HG02642 (cell line): ENCODE measurements around the gene CCDC24.

Experiments used
- ATAC-seq: cut with Tn5 transposase; IDR thresholded peaks from one replicate; pipeline ENCODE4 v1.9.1; 2021; ENCODE audit warnings: mild to moderate bottlenecking; ENCODE audit not compliant: unreplicated experiment, poor library complexity

Gene CCDC24

DNA sequence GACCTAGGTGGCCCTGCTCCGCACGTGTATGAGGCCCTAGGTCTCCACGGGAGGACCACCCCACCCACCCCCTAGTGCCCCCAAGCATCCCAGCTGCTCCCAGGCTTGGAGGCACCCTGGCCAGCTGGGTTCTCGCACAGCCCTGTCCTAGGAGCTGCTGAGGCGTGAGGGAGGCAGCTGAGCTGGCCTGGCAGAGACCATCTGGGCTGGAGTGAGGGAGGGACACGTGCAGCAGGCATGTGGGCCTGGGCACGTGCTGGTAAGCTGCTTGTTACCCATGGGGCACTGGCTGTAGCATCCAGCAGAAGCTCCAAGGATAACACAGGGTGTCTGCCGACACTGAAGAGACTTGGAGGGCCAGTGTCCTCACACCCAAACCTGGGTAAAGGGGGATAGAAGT lies 29.8 kb downstream of the CCDC24 start:
- no peak for ATAC-seq

DNA sequence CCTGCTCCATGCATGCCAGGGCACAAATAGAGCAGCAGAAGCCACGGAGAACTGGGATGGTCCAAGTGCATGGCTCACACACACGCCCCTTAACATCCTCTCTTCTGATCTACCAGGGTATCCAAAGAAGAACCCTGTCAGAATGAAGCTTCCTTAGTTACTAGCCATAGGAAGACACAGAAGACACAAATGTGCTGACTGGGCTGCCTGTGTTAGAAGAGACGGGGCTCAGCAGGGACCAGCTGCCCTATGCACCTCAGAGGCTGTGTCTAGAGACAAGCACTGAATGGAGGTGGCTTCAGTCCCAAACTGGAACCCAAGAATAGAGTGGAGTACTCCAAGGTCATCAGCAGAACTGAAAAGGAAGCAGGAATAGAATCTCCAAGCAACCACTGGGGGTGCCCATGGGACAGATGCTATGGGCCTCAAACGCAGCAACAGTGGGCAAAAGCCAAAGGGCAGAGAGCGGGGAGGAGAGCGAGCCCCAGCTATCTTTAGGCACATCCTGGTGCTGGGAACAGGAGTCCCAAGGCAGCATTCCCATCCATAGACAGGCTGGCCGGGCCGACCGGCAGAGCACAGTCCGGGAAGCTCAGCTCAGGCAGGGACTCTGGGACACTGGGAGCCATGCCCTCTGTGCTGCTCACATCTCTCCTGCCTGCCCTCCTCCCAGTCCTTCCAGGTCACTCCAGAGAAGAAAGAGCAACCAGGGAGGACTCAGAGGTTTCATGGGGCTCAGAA lies 30.4 kb downstream of the CCDC24 start:
- ATAC-seq, result no peak

DNA sequence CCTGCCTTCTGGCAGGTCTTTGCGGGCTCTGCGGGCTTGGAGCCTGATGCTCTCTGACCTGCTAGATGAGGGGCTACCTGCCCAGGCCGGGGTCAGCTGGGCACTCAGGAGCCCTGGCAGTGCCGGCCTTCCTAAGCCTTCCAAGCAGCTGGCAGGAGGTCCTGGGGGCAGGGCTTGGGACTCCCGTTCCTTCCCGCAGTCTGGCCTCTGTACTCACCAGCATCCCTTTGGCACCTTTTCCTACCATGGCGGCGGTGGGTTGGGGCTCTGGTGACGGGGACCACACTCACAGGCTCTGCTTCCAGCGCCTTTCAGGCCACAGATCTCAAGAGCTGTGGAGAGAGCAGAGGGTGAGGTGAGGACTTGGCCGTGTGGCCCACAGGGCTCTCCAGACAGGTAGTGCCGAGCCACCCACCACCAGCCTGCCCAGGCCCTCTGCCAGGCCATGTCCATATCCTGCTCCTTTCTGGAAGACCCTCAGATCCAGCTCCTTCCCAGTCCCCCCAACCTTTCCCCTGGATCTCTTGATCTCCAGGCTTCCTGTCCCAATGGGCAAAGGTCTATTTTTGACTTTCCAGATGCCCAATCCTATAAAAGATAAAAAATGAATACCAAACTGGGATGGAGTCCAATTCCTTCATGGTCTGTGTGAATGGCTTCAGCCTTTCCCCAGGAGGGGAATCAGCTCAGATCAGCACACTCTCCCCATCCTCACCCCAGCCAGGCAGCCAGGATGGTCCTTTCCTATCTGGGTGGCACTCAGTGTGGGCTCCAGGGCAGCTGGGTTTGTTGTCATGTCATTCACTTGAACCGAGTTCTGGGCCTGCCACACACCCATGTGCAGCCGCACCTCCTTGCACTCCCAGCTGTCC lies 32.9 kb downstream of the CCDC24 start:
- ATAC-seq, result no peak

DNA sequence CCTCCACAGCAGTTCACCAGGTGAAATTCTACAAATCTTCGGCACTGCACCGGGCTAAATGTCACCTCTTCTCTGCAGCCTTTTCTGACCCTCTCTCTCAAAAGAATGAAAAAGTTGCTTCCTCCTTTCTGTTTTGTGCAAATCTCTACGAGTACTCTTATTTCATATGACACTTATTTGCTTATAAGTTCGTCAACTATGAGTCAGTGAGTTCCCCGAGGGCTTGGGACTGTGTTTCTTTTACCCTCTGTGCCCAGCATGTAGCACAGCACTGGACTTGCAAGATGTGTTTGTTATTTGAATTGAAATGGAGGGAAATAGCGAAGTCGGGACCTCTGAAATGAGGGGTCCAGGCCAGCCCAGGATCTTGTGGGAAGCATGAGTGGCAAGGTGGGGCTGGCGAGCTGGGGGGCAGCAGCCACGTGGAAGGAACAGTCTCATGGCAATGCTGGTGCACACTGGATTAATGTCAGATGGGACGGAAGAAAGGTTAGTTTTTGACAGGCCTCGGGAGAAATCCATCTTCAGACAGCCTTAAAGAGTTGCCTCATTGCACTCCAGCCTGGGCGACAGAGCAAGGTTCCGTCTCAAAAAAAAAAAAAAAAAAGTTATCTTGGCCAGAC lies 33.6 kb downstream of the CCDC24 start:
- no peak for ATAC-seq

- ATAC-seq, result no peak
These were observed 34.4 kb downstream of the CCDC24 start for GRCh38 chr1:44025816-44026215.

- no peak for ATAC-seq
These were observed 35.9 kb downstream of the CCDC24 start for GRCh38 chr1:44027320-44027719.

GRCh38 chr1:44029260-44029910 lies 38.0 kb downstream of the CCDC24 start:
- peak; percentile 19 for ATAC-seq

DNA sequence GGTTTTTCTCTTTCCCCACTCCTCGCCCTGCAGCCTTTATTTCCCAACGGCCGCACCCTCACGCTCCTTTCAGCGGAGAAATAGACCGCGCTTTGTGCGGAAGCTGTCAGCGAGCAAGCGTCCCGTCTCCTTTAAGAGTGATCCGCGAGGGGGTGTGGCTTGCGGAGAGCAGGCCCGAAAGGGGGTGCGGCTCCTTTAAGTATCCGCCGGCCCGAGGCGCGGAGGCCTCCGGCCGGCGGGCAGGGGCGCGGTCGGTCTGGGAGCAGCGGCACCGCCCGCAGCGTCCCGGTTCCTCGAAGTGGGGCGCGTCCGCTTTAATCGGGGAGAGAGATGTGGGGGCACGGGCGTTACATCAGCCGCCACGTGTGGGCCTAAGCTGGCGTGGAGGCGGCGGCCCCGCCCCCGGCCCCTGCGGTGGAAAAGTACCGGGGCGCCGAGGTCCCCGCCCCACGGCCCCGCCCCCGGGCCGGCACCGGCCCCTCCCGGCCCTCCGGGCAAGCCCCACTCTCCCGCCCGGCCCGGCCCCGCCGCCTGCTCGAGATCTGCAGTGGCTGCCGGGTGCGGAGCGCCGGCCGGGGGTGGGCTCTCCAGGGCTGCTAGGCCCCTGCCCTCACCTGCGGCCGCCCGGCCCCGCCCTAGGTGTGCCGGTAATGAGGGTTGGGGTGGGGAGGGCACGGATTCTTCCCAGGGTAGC lies 38.7 kb downstream of the CCDC24 start:
- ATAC-seq, result peak; percentile 86

GRCh38 chr1:44030605-44031251 lies 39.3 kb downstream of the CCDC24 start:
- peak; percentile 36 for ATAC-seq

GRCh38 chr1:44031252-44032169 lies 40.1 kb downstream of the CCDC24 start, which contains the start of gene SLC6A9:
Gene SLC6A9, minus strand, starts transcription at chr1:44031462. Its CDS starts 7,185 bp downstream, at chr1:44024277.
- ATAC-seq, result no peak

- no peak for ATAC-seq
These were observed 40.9 kb downstream of the CCDC24 start for GRCh38 chr1:44032170-44032790.

GRCh38 chr1:44033041-44033575 lies 41.7 kb downstream of the CCDC24 start:
- no peak for ATAC-seq

DNA sequence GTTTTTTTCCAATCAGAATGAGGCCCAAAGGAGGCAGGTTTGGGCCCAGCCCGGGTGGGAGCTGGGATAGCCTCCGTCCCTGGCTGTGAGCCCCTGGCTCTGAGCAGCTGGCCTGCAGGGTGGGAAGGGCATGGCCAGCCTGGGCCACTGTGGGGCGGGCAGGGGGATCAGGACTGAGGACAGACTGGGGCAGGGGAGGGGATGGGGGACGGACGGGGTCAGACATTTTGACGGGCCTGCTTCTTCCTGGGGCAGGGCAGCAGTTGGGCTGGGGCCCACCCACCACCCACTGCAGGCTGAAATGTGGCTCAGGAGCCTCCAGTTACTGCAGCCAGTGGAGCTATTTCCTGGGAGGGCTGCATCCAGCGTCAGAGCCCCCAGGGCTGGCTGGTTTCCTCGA lies 42.4 kb downstream of the CCDC24 start:
- ATAC-seq, result no peak

DNA sequence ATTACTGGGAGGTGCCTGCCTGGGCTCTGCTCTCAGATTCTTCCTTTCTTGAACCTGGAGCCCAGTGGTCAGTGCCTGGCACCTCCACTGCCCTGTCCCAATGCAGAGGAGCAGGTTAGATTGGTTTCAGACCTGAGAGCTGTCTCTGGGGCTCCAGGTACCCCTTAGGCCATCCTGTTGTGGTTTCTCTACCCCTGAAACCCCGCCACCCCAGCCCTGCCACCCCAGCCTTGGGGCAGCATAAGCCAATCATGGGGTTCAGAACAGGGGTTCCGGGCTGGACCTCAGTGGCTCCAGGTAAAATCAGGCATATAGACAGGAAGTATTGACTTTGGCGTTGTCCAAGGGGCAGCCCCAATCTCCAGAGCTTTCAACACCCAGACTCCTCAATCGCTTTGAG lies 43.0 kb downstream of the CCDC24 start:
- no peak for ATAC-seq

DNA sequence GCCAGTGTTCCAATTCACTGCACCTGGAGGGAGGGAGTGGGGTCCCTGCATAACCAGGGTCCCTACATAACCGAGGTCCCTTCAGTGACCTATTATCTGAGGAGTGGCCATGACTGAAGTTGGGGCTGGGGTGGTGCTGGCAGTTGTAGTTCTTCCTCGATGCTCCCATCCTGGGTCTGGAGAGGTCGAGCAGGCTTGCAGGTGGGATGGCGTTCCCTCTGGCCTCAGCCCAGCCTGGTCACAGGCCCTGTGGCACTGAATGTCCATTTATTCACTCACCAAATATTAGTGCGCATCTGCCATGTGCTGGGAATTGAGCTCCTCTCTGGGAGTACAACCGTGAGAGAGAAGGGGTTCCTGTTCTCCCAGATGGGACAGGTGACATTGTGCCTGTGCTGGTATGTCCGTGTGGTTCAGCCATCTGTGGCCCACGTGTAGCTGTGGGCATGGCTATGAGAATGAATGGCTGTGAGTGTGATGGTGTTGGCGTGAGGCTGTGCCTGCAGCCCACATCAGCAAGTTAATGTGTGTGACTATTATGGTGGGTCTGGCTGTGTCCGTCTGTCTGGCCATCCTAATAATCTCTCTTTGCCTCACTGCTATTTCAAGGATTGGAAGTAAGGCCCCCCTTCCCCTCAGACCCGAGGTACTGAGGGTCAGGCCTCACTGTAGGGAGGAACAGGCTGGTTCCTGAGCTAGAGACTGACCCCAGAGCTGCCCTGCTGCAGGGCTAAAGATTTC lies 43.7 kb downstream of the CCDC24 start:
- ATAC-seq, result no peak

DNA sequence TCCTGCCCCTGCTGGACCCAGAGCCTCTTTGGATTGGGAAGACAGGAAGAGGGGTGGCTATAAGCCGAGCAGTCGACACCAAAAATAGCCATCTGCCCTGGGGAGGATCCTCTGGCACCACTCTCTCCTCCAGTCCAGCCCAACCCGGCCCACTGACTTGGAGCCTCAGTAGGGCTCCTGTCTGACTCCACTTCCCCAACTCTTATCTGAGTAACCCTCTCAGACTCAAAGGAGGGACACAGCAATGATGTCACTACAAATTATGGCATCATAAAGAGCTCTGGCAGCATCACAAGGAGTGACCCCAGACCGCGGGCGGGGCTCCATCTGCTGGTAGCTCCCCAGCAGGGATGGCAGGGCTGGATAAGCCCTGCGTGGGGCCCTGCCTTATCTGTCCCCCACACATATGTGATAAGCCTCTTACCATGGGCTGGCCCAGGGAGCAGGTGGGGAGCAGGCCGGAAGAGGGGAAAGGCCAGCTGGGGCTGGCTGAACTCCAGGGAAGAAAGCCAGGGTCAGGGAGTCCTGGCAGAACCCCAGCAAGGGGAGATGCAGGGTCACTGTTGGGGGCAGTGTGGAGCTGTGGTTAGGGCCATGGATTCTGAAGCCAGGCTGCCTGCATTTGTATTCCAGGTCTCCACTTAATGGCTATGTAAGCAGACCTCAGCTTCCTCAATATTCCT lies 44.5 kb downstream of the CCDC24 start:
- ATAC-seq, result no peak
